K562 (cell line): ENCODE measurements around the gene ZDHHC14. TPM values are rescaled to one million over a fixed set of nuclear protein-coding genes. Genes with fewer than 3 reads are reported as not detected.

Experiments used
- ATAC-seq: fragments of 200-7000 bp; cut with Tn5 transposase; 3 replicates; pipeline ENCODE4 v1.9.1; 2020; ENCODE audit warnings: moderate library complexity
- BruUV-seq: library from RNA; stranded (reverse); fragments of 400-500 nt; replicated peaks from 2 replicates; lab custom pipeline; 2021; lab: Mats Ljungman, UMichigan
- CTCF ChIA-PET: fragments of 300-600 bp; formaldehyde crosslinking; extraction: SDS; loops from one replicate; lab custom pipeline; 2021; ENCODE audit warnings: low intra/inter-chr PET ratio; lab: Yijun Ruan, JAX
- POLR2A ChIA-PET: fragments of 300-600, 350-650 bp; sonication (Branson Sonifier 250); formaldehyde crosslinking; extraction: SDS; loops from one replicate; lab custom pipeline; 2021; ENCODE audit warnings: antibody characterized with exemption, inconsistent platforms; lab: Yijun Ruan, JAX
- DNase-seq, 4 experiments: peaks; one replicate each; pipeline versions ENCODE4 v3.0.0 to v3.0.0-alpha.2; 2011 to 2018; ENCODE audit warnings: low spot score in 3 of 4, mixed read lengths in 3 of 4; ENCODE audit errors: extremely low read depth in 1 of 4
- FAIRE-seq: peaks from 2 replicates; lab custom pipeline; 2011; peaks lifted over from hg19 to GRCh38; lab: Jason Lieb, UNC
- H2AFZ ChIP-seq: 2 replicates; pipeline ENCODE4 v1.6.0; 2011; ENCODE audit warnings: low read depth, low read length, control low read depth, inconsistent platforms
- H3K27ac ChIP-seq: fragments of 200-600 bp; 3 replicates; pipeline ENCODE4 v1.8.0; 2011; ENCODE audit warnings: low read depth, mild to moderate bottlenecking, control low read depth, inconsistent platforms, low read length, moderate library complexity, mixed read lengths; ENCODE audit errors: extremely low read depth
- H3K27me3 ChIP-seq, 2 experiments: fragments of 300-600 bp in 1 of 2; 2 replicates in 1 of 2; 3 replicates in 1 of 2; pipeline versions ENCODE4 v1.6.0 to v1.8.0; 2011; ENCODE audit warnings: inconsistent platforms in 2 of 2, low read length in 2 of 2, mild to moderate bottlenecking in 1 of 2, mixed read lengths in 1 of 2, moderate library complexity in 1 of 2; ENCODE audit not compliant: control insufficient read depth in 2 of 2, insufficient read depth in 2 of 2
- H3K36me3 ChIP-seq: fragments of 300-600 bp; 3 replicates; pipeline ENCODE4 v1.8.0; 2011; ENCODE audit warnings: mild to moderate bottlenecking, low read length, inconsistent platforms; ENCODE audit not compliant: control insufficient read depth, insufficient read depth
- H3K4me1 ChIP-seq, 2 experiments: fragments of 200-600 bp in 1 of 2; replicated peaks in 1 of 2; 2 replicates in 1 of 2; 3 replicates in 1 of 2; pipeline versions ENCODE4 v1.5.1 to v1.8.0; 2011; ENCODE audit warnings: inconsistent platforms in 2 of 2, low read length in 2 of 2, mild to moderate bottlenecking in 1 of 2, mixed read lengths in 1 of 2, moderate library complexity in 1 of 2; ENCODE audit not compliant: control insufficient read depth in 2 of 2, insufficient read depth in 2 of 2
- H3K4me2 ChIP-seq: 2 replicates; pipeline ENCODE4 v1.6.1; 2011; ENCODE audit warnings: low read length, control low read depth, inconsistent platforms, mixed read lengths; ENCODE audit not compliant: insufficient read depth
- H3K4me3 ChIP-seq: fragments of 200-600 bp; sonication (generic), shearing (Covaris generic); 2 replicates; pipeline ENCODE4 v1.5.1; 2016; ENCODE audit warnings: control low read depth, inconsistent platforms
- H3K79me2 ChIP-seq: fragments of 200-600 bp; 3 replicates; pipeline ENCODE4 v1.8.0; 2011; ENCODE audit warnings: low read length, inconsistent platforms; ENCODE audit not compliant: control insufficient read depth, insufficient read depth
- H3K9ac ChIP-seq, 2 experiments: 2 replicates each; pipeline versions ENCODE4 v1.6.0 to v1.6.1; 2011; ENCODE audit warnings: low read depth in 2 of 2, low read length in 2 of 2, control low read depth in 1 of 2, inconsistent platforms in 1 of 2, mild to moderate bottlenecking in 1 of 2, mixed read lengths in 1 of 2; ENCODE audit not compliant: insufficient read depth in 1 of 2
- H3K9me1 ChIP-seq: one replicate; pipeline ENCODE4 v1.6.0; 2011; ENCODE audit warnings: inconsistent platforms, mild to moderate bottlenecking, low read length, moderate library complexity; ENCODE audit not compliant: control insufficient read depth, insufficient read depth
- H3K9me3 ChIP-seq: replicated peaks from 2 replicates; pipeline ENCODE4 v1.5.1; 2011; ENCODE audit warnings: low read depth, low read length, inconsistent platforms; ENCODE audit not compliant: control insufficient read depth, insufficient read depth
- H4K20me1 ChIP-seq: replicated peaks from 2 replicates; pipeline ENCODE4 v1.6.1; 2011; ENCODE audit warnings: low read length, inconsistent platforms, mixed read lengths; ENCODE audit not compliant: control insufficient read depth, insufficient read depth
- ATF4 ChIP-seq: fragments of 450-650 bp; formaldehyde crosslinking; IDR thresholded peaks from 2 replicates; pipeline ENCODE4 v1.4.0; 2022; ENCODE audit warnings: mild to moderate bottlenecking, moderate library complexity
- BDP1 ChIP-seq: IDR thresholded peaks from 3 replicates; pipeline ENCODE4 v1.6.1; 2011; ENCODE audit not compliant: insufficient read length, insufficient read depth
- CBX2 ChIP-seq: fragments of 200-600 bp; sonication (generic); IDR thresholded peaks from one replicate; pipeline ENCODE4 v1.6.1; 2012; ENCODE audit warnings: mild to moderate bottlenecking, low read length, inconsistent platforms; ENCODE audit not compliant: insufficient read depth, poor library complexity, severe bottlenecking
- CREB5 ChIP-seq: fragments of 250-450 bp; sonication (Bioruptor Pico); IDR thresholded peaks from 2 replicates; pipeline ENCODE4 v1.5.0; 2020; ENCODE audit warnings: mild to moderate bottlenecking
- ILK ChIP-seq: fragments of 450-650 bp; IDR thresholded peaks from 2 replicates; pipeline ENCODE4 v1.6.1; 2016; ENCODE audit warnings: missing genetic modification characterization, low read depth, mild to moderate bottlenecking, missing compliant biosample characterization, moderate library complexity, borderline replicate concordance
- NR2C2 ChIP-seq, 2 experiments: fragments of 200-800 bp in 1 of 2; sonication (Bioruptor generic) in 1 of 2; sonication (generic) in 1 of 2; formaldehyde crosslinking in 1 of 2; IDR thresholded peaks; 2 replicates each; pipeline versions ENCODE4 v1.6.1 to v1.8.0; 2016 to 2022; ENCODE audit warnings: mild to moderate bottlenecking in 1 of 2, missing compliant biosample characterization in 1 of 2, missing genetic modification characterization in 1 of 2, missing genetic modification reagents in 1 of 2
- RHOXF2B ChIP-seq: fragments of 250-450 bp; sonication (Bioruptor Pico); conservative IDR thresholded peaks from 2 replicates; pipeline ENCODE4 v1.5.1; 2021
- ZBTB43 ChIP-seq: sonication (generic); formaldehyde crosslinking; IDR thresholded peaks from 2 replicates; pipeline ENCODE4 v1.8.0; 2023; ENCODE audit warnings: mild to moderate bottlenecking, missing genetic modification reagents
- ZNF232 ChIP-seq: sonication (generic); formaldehyde crosslinking; IDR thresholded peaks from 2 replicates; pipeline ENCODE4 v1.8.0; 2022; ENCODE audit warnings: mild to moderate bottlenecking, missing genetic modification reagents
- ZNF551 ChIP-seq: fragments of 250-450 bp; sonication (Bioruptor Pico); IDR thresholded peaks from 2 replicates; pipeline ENCODE4 v1.5.0; 2021; ENCODE audit warnings: mild to moderate bottlenecking, moderate library complexity
- WGBS: fragments of 100-300 bp; shearing (Covaris generic); methylation state at CpG from one replicate; pipeline ENCODE4 v1.1.6; 2016; ENCODE audit warnings: low coverage, mixed read lengths; ENCODE audit not compliant: insufficient coverage; ENCODE audit errors: missing lambda C conversion rate; 5-methylcytosine and 5-hydroxymethylcytosine counted together
- in situ Hi-C: fragments of 300-500 bp; cut with MboI; formaldehyde crosslinking; loops from 4 replicates; pipeline ENCODE4 v1.15.0; 2018; ENCODE audit warnings: inconsistent platforms, mixed read lengths
- intact Hi-C: fragments of 100-400 bp; cut with micrococcal nuclease; formaldehyde crosslinking; loops from 2 replicates; pipeline ENCODE4 v1.14.2; 2022
- polyA plus RNA-seq, 8 experiments: library from polyadenylated mRNA; depleted of rRNA in 4 of 8; stranded (reverse) in 5 of 8; unstranded in 3 of 8; fragments of >200 nt; fragmentation: Nextera tagmentation in 2 of 8; fragmentation: Illumina TruSeq in 1 of 8; extraction: Ambion mirVana in 2 of 8; extraction: Trizol in 1 of 8; gene quantifications; 2 replicates each; pipeline versions ENCODE4 v1.2.1 to v1.2.3, GENCODE V29; 2011 to 2014; ENCODE audit warnings: inconsistent platforms in 1 of 8, missing spikeins in 1 of 8
- total RNA-seq, 7 experiments: library from RNA; depleted of rRNA in 6 of 7; stranded (reverse); fragments of >200 nt in 6 of 7; fragmentation: Illumina TruSeq in 2 of 7; extraction: Trizol in 2 of 7; gene quantifications; 2 replicates each; pipeline versions ENCODE4 v1.2.1 to v1.2.3, GENCODE V29; 2011 to 2021; ENCODE audit warnings: low replicate concordance in 1 of 7

ZDHHC14 gene
- total and polyA plus RNA-seq, 9 of the 15 experiments (the other 6 are each of a cell fraction or from before 2014, with no cell fraction given): 0.92 to 23.1 (median 13.8) TPM

- no peak overlapping the region for H2AFZ ChIP-seq
- no peaks in the 10 kb centered on the region for H3K9me3 ChIP-seq
- FAIRE-seq (no peak), ATAC-seq (no peak), DNase-seq (no peak)
- ChIA-PET CTCF (no interaction called here), POLR2A (interaction anchor here (1.1 to 2.4 kb wide), 2 partner anchors 9 to 10 kb away, joined by 3 to 6 read pairs; no protein-coding TSS in a partner anchor)
- 64% methylated on average over 6 of the region's 6 CpGs for WGBS
- in situ Hi-C loops: no loop called here
- peaks cover 6% of the 10 kb centered on the region in 2 experiments; a peak in 3 of 5 replicates for H3K4me1 ChIP-seq
- no peak overlapping the region for H3K9ac ChIP-seq
- H4K20me1 ChIP-seq: peaks cover 4% of the 10 kb centered on the region
- TF ChIP-seq NR2C2 (CRISPR knock-in tag; IDR thresholded peaks at IDR 0.05): no peak
- no peak for TF ChIP-seq NR2C2 (tag; IDR thresholded peaks at IDR 0.05)
- TF ChIP-seq ATF4 (CRISPR knock-in tag): no peak
- TF ChIP-seq ILK (tag): no peak
- TF ChIP-seq ZNF551: no peak
- TF ChIP-seq ZNF232: no peak
- no peak for TF ChIP-seq CBX2
- no peak for TF ChIP-seq RHOXF2B
- no peak for TF ChIP-seq ZBTB43
- no peak for TF ChIP-seq BDP1
- no peak for TF ChIP-seq CREB5 (CRISPR knock-in tag)
- no peak overlapping the region for H3K4me3 ChIP-seq
- no peaks in the 10 kb centered on the region for H3K9me1 ChIP-seq
- no peak overlapping the region for H3K4me2 ChIP-seq
- no peaks in the 10 kb centered on the region for H3K36me3 ChIP-seq
- no peak overlapping the region for H3K27ac ChIP-seq
- intact Hi-C loops: no loop called here
- no TSS peak for BruUV-seq
- H3K79me2 ChIP-seq: peaks cover 21% of the 10 kb centered on the region; the same call in 2 of the 3 replicates
- H3K27me3 ChIP-seq: no peaks in the 10 kb centered on the region
Observed at GRCh38 chr6:157405986-157406385, 25.0 kb downstream of the ZDHHC14 start.
